Breast epithelium (tissue), 3 donors: Measurements from ENCODE around the gene IGFBP4.

Experiments used
- CTCF ChIP-seq, 3 donors: fragments of 450-650 bp; IDR thresholded peaks; one replicate each; pipeline ENCODE4 v1.5.1; 2016 to 2017; ENCODE audit warnings: antibody characterized with exemption in 3 of 3, mild to moderate bottlenecking in 3 of 3, moderate library complexity in 3 of 3
- POLR2AphosphoS5 ChIP-seq, 3 donors: sonication (generic); formaldehyde crosslinking; IDR thresholded peaks; one replicate each; pipeline ENCODE4 v1.6.1; 2017; ENCODE audit warnings: antibody characterized with exemption in 3 of 3

GRCh38 chr17:40491486-40491885, 48.2 kb downstream of the IGFBP4 start:
- no peak for TF ChIP-seq CTCF (IDR thresholded peaks at IDR 0.05)
- TF ChIP-seq POLR2AphosphoS5 (IDR thresholded peaks at IDR 0.05): no peak
